Fibroblast of lung (primary cell): Measurements from ENCODE around the gene C21orf91.

Experiments
- EZH2 ChIP-seq: IDR thresholded peaks from 2 replicates; pipeline ENCODE4 v1.5.1; 2012; ENCODE audit warnings: low read length, control low read depth, mild to moderate bottlenecking; ENCODE audit errors: missing control alignments
- TF ChIP-seq, protein P1 (sequence below), 2 donors: IDR thresholded peaks in 1 of 2; conservative IDR thresholded peaks in 1 of 2; 1 replicate in 1 of 2; 2 replicates in 1 of 2; pipeline ENCODE4 v1.5.1; 2011 to 2012; ENCODE audit warnings: low read length in 2 of 2, control low read depth in 1 of 2, inconsistent platforms in 1 of 2, low read depth in 1 of 2, mild to moderate bottlenecking in 1 of 2

DNA sequence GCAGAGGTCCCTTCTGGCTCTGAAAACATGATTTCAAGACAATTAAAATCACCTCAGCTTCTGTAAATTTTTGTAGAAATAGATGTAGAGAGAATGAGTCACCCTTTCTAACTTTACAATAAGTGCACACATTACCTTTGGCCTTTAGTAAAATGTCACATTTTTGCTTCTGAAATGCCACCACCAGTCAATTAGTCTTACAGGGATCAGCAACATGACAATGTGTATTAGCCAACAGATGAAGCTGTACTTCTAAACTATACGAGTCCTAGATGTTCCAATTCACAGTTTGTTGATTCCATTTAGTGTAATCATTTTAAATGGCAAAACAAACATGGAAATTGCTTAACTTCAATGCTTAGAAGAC lies 23.1 kb downstream of the C21orf91 start:
- TF ChIP-seq, protein P1, sequence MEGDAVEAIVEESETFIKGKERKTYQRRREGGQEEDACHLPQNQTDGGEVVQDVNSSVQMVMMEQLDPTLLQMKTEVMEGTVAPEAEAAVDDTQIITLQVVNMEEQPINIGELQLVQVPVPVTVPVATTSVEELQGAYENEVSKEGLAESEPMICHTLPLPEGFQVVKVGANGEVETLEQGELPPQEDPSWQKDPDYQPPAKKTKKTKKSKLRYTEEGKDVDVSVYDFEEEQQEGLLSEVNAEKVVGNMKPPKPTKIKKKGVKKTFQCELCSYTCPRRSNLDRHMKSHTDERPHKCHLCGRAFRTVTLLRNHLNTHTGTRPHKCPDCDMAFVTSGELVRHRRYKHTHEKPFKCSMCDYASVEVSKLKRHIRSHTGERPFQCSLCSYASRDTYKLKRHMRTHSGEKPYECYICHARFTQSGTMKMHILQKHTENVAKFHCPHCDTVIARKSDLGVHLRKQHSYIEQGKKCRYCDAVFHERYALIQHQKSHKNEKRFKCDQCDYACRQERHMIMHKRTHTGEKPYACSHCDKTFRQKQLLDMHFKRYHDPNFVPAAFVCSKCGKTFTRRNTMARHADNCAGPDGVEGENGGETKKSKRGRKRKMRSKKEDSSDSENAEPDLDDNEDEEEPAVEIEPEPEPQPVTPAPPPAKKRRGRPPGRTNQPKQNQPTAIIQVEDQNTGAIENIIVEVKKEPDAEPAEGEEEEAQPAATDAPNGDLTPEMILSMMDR (conservative IDR thresholded peaks at IDR 0.05 in 1 of 2, IDR thresholded peaks at IDR 0.05 in 1 of 2; ENCODE audit: low read depth in 1 of 2, low read length in 2 of 2) = no peak
- no peak for TF ChIP-seq EZH2
